GM19035 (cell line): Measurements from ENCODE around the gene CSNK1E.

Source experiments
- ATAC-seq: cut with Tn5 transposase; IDR thresholded peaks from one replicate; pipeline ENCODE4 v1.9.1; 2021; ENCODE audit not compliant: unreplicated experiment

The CSNK1E gene

DNA sequence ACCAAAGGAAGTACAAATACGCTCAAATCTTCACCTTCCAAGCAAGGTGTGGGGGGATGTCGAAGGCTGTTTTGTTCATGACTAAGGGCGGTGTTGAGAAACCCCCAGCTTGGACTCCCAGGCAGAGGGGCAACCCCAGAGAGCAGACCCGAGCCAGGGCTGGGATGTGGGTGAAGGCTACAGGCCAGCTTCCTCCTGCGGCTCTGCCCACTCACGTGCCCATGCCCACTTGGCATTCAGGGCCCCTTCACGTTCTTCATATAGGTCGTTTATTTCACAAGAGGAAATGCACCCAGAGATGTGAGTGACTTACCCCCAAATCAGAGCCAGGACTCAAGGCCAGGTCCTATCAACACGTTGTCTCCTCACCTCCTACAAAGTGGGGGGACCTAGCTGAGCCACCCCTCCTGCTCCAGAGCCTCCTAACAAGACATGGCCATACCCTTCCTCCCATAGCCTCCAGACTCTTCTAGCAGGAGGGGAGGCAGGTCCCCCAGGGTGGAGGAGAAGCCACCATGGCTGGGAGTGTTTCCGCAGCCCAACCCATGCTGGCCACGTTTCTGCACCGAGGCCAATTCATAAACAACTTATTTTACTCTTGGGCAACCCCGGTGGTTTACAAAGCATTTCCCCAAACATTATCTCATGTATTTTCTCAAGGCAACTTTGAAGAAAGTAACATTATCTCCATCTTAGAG lies 66.4 kb downstream of the CSNK1E start:
- ATAC-seq = no peak

DNA sequence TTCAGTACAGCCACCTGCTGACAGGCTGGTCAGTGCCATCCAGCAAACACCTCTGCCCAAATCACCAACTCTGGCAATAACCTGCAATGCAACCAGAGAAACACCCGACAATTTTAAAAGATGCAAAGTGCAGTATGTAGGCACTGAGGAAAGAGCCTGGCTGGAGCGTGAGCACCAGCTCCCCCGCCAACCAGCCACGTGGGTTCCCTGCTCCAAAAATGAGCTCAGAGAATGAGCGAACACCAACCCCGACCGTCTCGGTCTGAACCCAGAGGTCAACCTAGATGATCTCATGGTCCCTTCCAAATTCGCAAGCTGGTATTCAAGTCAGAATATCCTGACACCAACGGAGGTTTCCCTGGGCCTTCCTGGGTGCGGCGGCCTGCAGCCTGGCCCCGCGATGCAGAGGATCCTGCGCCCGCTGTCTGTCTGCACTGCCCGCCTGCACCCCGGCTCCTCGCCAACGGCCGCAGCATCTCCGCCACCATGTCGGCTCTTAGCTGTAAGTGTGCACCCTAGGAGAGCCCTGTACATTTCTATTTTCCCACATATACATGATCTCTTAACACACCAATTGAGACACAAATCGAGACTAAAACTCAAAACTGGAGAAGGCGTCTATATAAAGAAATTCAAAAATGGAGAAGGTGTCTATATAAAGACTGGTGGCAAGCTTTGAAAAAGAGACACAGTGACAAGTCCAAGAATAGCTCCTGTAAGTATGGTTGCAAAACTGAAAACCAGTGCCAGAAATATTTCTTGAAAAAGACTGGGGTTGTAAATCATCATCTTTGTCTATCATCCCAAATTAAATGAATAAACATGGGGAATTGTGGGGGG lies 67.2 kb downstream of the CSNK1E start:
- ATAC-seq = no peak

DNA sequence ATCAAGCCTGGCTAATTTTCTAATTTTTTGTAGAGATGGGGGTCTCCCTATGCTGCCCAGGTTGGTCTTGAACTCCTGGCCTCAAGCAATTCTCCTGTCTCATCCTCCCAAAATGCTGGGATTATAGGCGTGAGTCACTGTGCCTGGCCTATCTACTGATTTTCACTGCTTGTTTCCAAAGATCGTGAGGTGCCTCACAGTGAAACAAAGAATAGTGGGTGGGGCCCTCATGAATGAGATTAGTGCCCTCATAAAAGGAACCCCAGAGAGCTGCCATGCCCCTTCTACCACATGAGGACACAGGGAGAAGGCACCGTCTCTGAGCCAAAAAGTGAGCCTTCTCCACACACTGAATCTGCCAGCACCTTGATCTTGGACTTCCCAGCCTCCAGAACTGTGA lies 67.9 kb downstream of the CSNK1E start:
- no peak for ATAC-seq

DNA sequence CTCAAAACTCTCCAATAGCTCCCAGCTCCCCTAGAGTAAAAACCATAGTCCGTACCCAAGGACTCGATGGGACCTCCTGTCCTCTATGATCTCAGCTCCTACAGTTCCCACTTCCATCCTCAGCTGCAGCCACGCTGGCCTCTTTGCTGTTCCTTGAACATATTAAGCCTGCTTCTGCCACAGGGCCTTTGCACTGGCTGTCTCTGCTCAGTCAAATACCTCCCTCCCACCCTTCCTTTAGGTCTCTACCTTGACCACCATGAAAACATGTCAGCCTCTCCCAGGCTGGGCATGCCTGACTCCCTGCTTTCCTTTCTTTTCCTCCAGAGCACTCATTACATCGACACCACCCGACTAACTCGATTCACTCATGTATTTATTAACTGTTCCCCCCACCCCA lies 69.0 kb downstream of the CSNK1E start:
- ATAC-seq = no peak

DNA sequence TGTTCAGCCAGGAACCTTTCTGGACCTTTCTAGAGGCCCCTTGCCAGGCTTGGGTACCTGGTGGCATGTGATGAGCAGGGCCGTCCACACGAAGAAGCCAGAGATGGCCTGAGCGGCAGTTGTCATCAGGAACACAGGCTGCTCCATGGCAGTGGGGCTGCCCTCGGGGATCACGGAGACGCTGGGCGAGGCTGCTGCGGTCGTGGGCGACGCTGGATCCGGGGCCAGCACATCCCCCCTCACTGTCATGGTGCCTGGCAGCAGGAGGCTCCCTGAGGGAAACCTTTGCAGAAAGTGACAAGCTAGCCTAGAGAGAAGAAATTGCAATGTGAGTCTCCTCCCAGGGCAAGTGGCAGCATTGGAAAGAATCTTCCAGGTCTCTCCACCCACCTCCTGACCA lies 69.5 kb downstream of the CSNK1E start:
- no peak for ATAC-seq

DNA sequence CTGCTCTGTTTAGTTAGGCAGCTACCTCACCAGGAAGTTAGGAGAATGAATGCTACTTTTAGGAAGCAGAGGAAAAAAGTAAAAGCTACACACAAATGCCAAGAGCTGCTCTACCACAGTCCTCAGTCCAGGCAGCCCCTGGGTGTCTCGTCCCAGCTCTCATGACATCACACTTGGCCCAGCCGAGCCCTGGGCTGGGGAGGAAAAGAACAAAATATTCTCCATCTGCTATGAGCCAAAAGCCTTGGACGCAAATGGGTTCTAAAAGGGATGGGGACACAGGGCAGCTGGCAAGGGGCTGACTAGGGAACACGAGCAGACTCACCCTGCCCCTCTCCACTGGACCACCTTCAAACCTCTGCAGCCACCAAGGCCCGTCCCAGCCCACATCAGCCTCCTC lies 70.5 kb downstream of the CSNK1E start:
- no peak for ATAC-seq

DNA sequence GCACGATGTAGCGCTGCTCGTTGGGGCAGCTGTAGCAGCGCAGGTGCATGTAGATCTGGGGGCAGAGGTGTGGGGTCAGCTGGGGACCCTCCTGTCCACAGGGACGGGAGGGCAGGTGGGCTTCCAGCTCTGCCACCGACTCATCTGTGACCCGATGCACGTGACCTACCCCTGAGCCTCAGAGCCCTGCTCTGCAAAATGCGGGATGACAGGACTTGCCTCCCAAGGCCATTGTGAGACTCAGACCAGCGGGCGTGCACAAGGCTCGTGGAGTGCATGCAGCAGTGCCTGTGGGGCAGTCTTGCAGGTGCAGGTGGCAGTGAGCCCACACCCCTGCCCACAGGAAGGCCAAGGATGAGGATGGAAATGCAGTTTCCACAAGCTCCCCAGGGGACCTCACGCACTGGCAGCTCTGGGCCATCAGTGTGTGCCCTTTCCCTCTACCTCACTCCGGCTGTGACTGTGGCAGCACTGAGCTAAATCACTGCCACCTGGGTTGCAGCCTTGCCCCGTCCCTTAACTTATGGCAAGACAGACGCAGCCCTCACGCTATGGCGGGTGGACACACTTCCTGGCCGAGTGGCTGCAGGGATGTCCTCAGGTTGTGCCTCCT lies 71.1 kb downstream of the CSNK1E start:
- ATAC-seq = no peak

DNA sequence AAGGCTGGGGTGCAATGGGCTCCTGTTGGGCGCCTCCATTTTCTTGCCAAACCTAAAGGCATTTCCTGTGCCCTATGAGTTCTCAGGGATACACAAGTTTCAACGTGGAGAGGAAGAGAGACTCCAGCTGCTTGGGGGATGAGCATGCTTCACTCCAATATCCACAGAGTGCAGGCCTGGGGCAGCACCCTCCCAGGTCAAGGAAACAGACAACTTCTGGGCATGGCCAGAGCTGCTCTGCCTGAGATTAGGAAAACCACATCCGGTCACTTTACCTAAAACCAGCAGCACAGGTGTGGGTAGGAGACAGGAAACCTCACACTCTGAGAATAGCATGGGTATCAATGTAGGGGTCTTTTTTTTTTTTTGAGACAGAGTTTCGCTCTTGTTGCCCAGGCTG lies 73.1 kb downstream of the CSNK1E start:
- no peak for ATAC-seq

DNA sequence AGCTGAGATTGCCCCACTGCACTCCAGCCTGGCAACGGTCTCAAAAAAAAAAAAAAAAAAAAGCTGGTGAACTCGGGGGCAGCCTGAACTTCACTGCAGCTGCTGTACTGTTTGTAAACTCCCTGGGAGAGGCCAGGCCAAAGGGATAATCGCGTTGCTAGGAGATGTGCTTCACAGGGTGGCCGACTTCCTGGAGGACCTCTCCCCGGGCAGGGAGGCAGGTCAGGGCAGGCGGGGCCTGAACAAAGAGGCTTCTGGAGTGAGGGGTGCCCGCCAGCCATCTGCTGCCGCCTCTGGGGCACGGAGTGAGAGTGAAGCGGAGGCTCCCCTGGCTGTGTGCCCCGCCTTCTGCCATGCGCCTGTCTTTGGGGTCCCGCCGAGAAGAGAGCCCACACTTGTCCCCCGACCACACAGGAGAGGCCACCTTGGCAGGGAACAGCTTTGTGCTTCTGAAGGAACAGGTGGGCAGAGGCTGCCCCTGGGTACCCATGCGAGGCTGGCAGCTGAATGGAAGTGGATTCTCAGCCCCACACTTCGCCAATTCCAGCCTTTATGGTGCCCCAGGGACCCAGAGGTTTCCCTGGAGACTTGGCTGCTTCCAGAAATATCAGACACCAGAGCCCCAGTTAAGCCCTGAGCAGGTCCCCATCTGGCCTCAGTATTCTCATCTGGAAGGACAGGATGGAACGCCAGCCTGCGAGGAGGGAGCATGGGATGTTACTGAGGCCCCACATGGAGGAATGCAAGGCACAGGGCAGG lies 74.0 kb downstream of the CSNK1E start:
- no peak for ATAC-seq

DNA sequence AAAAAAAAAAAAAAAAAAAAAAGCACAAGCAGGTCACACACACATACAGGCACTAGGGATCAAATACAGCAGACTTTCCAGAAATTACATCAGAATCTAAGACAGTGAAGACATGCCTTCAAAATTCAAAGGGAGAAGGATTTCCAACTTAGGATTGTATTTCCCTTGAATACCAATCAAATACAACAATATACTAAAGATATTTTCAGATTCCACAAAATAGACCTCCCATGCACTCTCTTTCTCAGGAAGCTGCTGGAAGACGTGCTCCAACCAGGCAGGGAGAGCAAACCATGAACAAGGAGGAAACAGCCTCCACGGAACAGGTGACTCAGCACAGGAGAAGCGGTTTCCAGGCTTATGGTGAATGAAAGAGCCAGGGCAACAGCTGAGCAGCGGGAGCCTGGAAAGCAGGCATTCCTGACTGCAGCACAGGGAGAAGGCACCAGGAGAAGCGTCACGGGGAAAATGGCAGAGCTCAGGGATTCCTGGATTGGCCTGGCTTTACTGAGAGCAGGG lies 76.4 kb downstream of the CSNK1E start:
- no peak for ATAC-seq
